Loucy (cell line): ENCODE results near the gene SHFL.

Source experiments
- CTCF ChIP-seq: fragments of 200-600 bp; sonication (generic); conservative IDR thresholded peaks from 2 replicates; pipeline ENCODE4 v1.5.1; 2014; ENCODE audit warnings: mild to moderate bottlenecking, antibody characterized with exemption, low read length
- EZH2phosphoT487 ChIP-seq: fragments of 200-600 bp; IDR thresholded peaks from 2 replicates; pipeline ENCODE4 v1.6.1; 2018; ENCODE audit warnings: antibody characterized with exemption, mild to moderate bottlenecking, moderate library complexity, borderline replicate concordance

- TF ChIP-seq CTCF = no peak
- TF ChIP-seq EZH2phosphoT487 = no peak
Measured at GRCh38 chr19:10061717-10062310, 24.3 kb upstream of the SHFL start.
